Uterus (tissue), 2 donors: Measurements from ENCODE around the gene ZNF497.

Experiments
- CTCF ChIP-seq, 4 experiments: fragments of 200-600 bp in 2 of 4; fragments of 450-650 bp in 2 of 4; sonication (generic) in 2 of 4; IDR thresholded peaks; one replicate each; pipeline ENCODE4 v1.5.1; 2016 to 2019; ENCODE audit warnings: antibody characterized with exemption in 4 of 4, mild to moderate bottlenecking in 2 of 4, moderate library complexity in 1 of 4
- POLR2A ChIP-seq, 2 donors: fragments of 450-650 bp; IDR thresholded peaks; one replicate each; pipeline ENCODE4 v1.6.1; 2016; ENCODE audit warnings: antibody characterized with exemption in 2 of 2, mild to moderate bottlenecking in 1 of 2, moderate library complexity in 1 of 2

GRCh38 chr19:58332697-58333096 is 29.9 kb downstream of the ZNF497 start:
- TF ChIP-seq POLR2A (IDR thresholded peaks at IDR 0.05) (no peak), CTCF (IDR thresholded peaks at IDR 0.05) (no peak)
